ENCODE data around the gene RALGAPA2.

Gene RALGAPA2

DNA sequence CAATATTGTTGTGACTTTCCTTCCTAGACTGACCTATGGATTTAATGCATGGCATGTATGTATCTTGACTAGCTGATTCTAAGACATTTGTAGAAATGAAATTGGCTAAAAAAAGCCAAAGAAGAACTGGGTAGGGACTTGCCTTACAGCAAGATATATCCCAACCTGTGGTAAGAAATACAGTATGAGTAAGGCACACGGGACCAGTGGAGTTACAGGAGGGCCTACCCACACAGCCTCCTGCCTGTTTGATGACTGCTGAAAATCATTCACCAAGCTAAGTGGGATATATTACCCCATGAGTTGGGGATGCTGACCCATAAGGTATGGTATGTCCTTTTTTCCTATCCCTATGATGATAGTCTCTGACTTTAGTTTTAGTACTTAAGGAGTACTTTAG lies 232.3 kb downstream of the RALGAPA2 start:
- in situ Hi-C loops (cut with HindIII; ENCODE audit: low sequenced_read_pairs), result no loop called here

DNA sequence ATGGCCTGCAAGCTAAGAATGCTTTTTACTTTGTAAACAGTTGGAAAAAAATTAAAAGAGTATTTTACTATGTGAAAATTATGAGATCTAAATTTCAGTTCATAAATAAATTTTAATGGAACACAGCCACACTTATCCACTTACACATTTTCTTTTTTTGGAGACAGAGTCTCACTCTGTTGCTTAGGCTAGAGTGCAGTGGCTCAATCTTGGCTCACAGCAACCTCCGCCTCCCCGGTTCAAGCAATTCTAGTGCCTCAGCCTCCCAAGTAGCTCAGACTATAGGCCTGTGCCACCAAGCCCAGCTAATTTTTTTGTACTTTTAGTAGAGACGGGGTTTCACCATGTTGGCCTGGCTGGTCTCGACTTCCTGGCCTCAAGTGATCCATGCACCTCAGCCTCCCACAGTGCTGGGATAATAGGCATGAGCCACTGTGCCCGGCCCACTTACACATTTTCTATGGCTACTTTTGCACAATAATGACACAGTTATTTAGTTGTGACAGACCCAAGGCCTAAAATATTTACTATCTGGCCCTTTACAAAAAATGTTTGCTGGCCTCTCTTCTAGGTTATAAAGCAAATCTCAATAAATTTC lies 234.9 kb downstream of the RALGAPA2 start:
- in situ Hi-C loops (cut with HindIII; ENCODE audit: low sequenced_read_pairs), result no loop called here

DNA sequence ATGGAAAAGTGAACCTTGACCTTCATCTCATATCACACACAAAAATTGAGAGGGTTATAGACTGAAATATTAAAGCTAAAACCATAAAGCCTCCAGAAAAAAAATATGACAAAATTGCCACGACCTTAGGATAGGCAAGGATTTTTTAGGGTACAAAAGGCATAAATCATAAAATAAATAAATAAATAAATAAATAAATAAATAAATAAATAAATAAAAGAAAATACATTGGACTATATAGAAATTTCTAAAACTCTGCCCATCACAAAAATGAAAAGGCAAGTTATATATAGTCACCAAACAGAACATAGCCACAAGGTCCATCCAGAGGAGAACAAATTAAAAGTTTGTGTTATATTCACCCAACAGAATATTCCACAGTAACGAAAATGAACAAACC lies 235.9 kb downstream of the RALGAPA2 start:
- in situ Hi-C loops (cut with HindIII; ENCODE audit: low sequenced_read_pairs), result no loop called here

DNA sequence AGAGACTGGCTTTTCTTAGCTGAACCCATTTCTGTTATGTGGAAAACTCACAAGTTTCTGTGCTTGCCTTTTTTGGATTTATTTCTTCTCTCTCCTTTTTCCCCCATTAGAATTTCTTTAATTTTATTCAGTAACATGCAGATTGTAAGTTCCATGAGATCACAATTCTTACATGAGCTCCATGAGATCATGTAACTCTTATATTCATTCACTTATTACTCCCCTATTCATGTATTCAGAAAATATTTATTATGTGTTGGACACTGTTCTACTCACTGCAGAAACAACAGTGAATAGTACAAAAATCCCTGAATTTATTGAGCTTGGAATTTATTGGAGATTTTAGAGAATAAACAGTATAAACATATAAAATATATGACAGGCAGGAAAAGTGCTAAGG lies 238.8 kb downstream of the RALGAPA2 start:
- in situ Hi-C loops (cut with HindIII; ENCODE audit: low sequenced_read_pairs), result no loop called here

GRCh38 chr20:20472684-20473274 lies 239.7 kb downstream of the RALGAPA2 start:
- in situ Hi-C loops (cut with HindIII; ENCODE audit: low sequenced_read_pairs), result no loop called here

DNA sequence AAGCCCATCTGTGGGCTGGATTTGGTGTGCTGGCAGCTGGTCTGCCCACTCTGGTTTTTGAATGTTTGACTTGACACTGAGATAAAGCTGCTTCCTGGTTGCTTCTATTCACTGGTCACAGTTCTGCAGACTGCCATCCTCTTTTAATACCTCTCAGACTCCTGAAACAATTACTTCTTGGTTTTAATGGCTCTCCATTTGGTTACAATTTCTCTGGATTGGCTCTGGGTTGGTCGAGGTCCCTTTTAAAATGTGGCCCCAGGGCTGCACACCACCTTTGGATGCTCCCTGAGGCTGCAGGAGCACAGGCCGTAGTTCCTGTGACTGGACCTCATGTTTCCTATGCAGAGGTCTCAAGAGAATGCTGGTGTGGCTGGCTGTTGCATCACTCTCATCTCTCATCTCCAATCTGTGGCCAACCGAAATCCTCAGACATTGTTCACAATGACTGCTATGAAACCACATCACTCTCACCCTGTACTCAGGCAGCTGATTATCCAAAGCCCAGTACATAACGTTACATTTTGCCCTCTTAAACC lies 246.0 kb downstream of the RALGAPA2 start:
- in situ Hi-C loops (cut with HindIII; ENCODE audit: low sequenced_read_pairs), result no loop called here

DNA sequence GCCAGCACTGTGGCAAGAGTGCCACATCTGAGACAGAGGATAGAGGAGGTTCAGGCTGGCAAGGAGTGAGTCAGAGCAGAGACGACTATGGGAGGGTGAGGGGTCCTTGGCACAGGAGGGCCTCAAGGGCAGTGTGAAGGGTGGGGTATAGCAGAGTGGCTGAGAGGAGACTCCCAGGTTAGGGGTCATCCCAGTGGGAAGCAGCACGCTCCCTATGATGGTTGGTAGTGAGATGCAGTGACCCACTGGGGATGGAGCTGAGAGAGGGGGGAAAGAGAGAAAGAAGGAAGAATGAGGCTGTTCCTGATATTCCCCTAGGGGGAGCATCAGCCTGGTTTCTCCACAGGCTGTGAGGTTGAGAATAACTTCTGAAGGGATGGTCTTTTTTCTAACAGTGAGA lies 247.2 kb downstream of the RALGAPA2 start:
- in situ Hi-C loops (cut with HindIII; ENCODE audit: low sequenced_read_pairs), result no loop called here

- in situ Hi-C loops (cut with HindIII; ENCODE audit: low sequenced_read_pairs), result no loop called here
Measured at GRCh38 chr20:20463933-20464374, 248.5 kb downstream of the RALGAPA2 start.

DNA sequence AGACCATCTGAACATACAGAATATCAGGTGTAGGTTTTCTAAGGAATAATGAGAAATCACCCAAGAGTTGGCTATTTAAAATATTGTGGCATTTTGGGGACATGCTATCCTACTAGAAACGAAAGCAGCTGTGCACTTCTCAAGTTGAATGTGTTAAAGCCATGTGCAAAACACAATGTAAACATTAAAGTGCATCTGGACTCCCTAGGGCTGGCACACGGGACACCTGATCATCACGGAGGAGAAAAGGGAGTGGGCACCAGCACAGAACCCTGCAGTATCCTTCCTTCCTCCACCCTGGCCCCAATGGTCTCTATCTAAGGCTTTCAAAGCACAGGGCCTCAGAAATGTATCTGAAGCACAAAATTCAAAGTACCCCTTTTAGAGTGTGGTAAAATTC lies 250.3 kb downstream of the RALGAPA2 start:
- in situ Hi-C loops (cut with HindIII; ENCODE audit: low sequenced_read_pairs), result no loop called here

- in situ Hi-C loops (cut with HindIII; ENCODE audit: low sequenced_read_pairs), result no loop called here
Measured at GRCh38 chr20:20461551-20461950, 250.9 kb downstream of the RALGAPA2 start.

GRCh38 chr20:20459726-20460125 lies 252.7 kb downstream of the RALGAPA2 start:
- in situ Hi-C loops (cut with HindIII; ENCODE audit: low sequenced_read_pairs), result no loop called here

GRCh38 chr20:20457392-20458126 lies 254.9 kb downstream of the RALGAPA2 start:
- in situ Hi-C loops (cut with HindIII; ENCODE audit: low sequenced_read_pairs), result no loop called here

DNA sequence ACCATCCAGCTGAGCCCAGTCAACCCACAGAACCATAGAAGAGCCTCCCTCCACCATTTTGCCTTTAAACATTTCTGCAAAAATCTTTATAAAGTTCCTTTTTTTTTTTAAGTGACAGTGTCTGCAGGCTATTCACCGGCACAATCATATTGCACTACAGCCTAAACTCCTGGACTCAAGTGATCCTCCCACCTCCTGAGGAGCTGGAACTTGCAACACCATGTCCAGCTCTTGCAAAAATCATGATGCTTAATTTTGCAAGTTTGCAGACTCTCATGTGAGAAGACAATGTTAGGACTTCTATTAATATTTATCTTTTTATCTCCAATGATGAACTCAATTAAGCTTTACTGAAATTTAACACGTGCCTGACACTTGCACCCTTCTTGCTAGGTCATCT lies 255.7 kb downstream of the RALGAPA2 start:
- in situ Hi-C loops (cut with HindIII; ENCODE audit: low sequenced_read_pairs), result no loop called here

DNA sequence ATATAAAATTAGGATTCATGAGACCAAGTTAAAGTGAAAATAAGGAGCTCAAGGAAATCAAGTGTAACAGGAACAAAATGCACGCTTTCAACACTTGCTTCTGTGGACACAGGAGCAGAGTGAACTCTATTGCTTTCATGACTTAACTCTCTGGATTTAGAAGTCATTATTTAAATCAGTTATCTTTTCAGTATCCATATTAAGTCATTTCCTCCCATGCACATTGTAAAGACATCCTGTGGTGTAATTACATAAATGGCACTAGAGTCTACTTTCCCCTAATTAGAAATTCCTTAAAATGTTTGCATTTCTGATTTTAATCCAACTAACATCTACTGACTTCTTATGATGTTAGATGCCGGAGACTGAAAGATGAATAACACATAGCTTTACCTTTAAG lies 256.5 kb downstream of the RALGAPA2 start:
- in situ Hi-C loops (cut with HindIII; ENCODE audit: low sequenced_read_pairs), result no loop called here

GRCh38 chr20:20454850-20455627 lies 257.4 kb downstream of the RALGAPA2 start:
- in situ Hi-C loops (cut with HindIII; ENCODE audit: low sequenced_read_pairs), result no loop called here

DNA sequence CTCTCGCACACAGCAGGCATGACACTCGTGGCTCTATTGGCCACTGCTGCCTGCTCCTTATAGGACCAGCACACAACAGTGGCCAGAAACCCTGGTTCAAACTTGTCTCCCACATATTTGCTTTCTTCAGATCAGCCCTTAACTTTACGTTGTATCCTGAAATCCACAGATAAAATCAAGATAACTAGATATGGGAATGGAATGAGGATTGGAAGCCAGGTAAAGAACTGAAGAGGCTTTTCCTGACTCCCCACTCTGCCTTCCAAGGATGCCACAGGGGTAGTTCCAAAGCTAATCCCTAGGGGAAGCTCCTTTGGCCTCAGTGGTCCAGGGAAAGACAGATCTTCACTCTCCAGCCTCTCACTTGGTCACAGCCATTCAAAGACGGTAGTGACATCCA lies 258.1 kb downstream of the RALGAPA2 start:
- in situ Hi-C loops (cut with HindIII; ENCODE audit: low sequenced_read_pairs), result no loop called here

- in situ Hi-C loops (cut with HindIII; ENCODE audit: low sequenced_read_pairs), result no loop called here
Measured at GRCh38 chr20:20452254-20452676, 260.2 kb downstream of the RALGAPA2 start.

DNA sequence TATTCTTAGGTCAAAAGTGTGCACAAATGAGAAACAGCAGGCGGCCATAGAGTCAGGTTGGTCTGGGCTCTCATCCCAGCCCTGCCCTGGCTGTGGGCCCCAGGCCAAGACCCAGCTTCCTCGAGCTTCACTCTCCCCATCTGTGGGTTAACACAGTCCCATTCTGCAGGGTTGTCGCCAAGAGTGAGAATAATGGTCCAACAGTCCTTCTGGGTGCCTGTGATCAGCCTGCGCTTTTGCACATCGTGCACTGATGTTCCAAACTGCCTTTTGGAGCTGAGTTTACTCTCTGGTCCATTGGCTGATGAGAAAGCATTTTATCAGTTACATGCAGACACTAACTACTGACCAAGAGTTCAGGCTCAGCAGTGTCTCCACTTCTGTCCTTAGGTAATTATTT lies 261.9 kb downstream of the RALGAPA2 start:
- in situ Hi-C loops (cut with HindIII; ENCODE audit: low sequenced_read_pairs), result no loop called here

DNA sequence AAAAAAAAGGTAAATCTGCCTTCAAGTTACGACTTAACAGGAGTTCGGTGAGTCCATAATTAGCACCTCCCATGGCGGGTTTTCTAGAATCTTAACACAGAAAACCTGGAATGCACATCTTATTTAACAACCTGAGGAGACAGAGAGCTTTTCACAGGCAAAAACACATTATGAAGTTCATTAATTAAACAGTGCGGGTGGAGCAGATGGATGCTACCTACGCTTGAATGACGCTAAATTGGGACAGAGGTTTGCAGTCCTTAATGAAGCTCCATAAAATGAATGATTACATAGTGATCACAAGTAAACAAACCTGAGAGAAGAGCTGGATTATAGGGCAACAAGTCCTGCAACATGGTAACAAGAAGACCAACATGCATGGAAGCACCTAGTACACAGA lies 263.6 kb downstream of the RALGAPA2 start:
- in situ Hi-C loops (cut with HindIII; ENCODE audit: low sequenced_read_pairs), result no loop called here

DNA sequence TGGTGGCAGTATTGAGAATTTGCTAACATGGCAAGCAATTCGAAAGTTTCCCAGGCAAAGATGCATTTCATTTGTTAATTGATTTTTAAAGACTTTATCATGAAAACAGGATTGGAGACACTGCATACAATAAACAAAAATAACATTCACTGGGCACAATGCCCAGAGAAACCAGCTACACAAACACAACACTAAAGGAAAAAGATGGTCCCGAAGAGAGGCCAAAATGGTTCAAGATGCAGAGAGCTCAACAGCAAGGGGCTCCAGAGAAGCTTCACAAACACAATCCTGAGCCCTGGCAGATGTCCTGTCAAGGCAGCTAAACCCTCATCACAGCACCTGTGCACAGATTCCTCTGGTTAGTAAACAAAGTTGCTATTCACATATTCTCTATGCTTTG lies 265.2 kb downstream of the RALGAPA2 start:
- in situ Hi-C loops (cut with HindIII; ENCODE audit: low sequenced_read_pairs), result no loop called here

DNA sequence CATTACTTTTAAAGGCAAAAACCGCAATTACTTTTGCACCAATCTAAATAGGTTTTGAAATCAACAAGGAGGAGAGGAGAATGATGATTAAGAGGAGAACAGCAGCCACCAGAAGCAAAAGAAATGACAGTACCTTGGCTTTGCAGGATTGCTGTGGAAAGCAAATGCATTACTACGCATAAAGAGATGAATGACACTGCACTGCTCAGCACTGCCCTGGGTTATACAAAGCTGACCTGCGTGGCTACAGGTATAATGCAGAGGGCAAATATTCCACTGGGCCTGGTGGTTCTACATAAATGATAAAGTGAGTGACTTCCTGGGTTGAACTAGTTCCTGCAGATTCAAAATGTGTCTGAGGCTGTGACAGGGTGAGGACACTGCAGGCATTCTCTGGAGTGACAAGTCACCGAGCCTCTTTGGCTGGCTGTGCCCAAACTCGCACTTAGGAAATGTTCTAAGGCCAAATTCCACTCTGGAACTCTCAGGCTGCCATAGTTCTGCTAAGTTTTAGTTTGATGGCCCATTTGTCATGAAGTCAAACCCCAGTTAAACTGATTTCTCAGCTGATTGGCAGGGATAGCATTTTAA lies 265.9 kb downstream of the RALGAPA2 start:
- in situ Hi-C loops (cut with HindIII; ENCODE audit: low sequenced_read_pairs), result no loop called here

Measured in DLD1 (cell line).